ENCODE measurements around the gene CRYGN. TPM values are rescaled to one million over a fixed set of nuclear protein-coding genes. Genes with fewer than 3 reads are reported as not detected.

Gene CRYGN
- total and polyA plus RNA-seq, 12 donors = 0.07 to 0.72 (median 0.22) TPM; not detected in 8

GRCh38 chr7:151444632-151445031 is 4.7 kb upstream of the CRYGN start:
- H3K4me3 ChIP-seq = no peak overlapping the region
- no peaks in the 10 kb centered on the region for H3K9me3 ChIP-seq
- ATAC-seq (no peak), DNase-seq (no peak)
- TF ChIP-seq, protein P1, sequence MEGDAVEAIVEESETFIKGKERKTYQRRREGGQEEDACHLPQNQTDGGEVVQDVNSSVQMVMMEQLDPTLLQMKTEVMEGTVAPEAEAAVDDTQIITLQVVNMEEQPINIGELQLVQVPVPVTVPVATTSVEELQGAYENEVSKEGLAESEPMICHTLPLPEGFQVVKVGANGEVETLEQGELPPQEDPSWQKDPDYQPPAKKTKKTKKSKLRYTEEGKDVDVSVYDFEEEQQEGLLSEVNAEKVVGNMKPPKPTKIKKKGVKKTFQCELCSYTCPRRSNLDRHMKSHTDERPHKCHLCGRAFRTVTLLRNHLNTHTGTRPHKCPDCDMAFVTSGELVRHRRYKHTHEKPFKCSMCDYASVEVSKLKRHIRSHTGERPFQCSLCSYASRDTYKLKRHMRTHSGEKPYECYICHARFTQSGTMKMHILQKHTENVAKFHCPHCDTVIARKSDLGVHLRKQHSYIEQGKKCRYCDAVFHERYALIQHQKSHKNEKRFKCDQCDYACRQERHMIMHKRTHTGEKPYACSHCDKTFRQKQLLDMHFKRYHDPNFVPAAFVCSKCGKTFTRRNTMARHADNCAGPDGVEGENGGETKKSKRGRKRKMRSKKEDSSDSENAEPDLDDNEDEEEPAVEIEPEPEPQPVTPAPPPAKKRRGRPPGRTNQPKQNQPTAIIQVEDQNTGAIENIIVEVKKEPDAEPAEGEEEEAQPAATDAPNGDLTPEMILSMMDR (IDR thresholded peaks at IDR 0.05) = no peak
- no peak overlapping the region for H3K27ac ChIP-seq
- 85 to 89% methylated on average over 1 of the region's 1 CpG for WGBS, 2 donors
- peaks cover 0 to 14% (median 8%) of the 10 kb centered on the region in 7 donors for H3K27me3 ChIP-seq
- intact Hi-C loops (cut with DNase I) = loop anchor here in 8 of 10 donors (5.0 kb wide), 5 partner anchors 67 to 313 kb away; no protein-coding TSS in a partner anchor
- peaks cover 0 to 28% (median 9%) of the 10 kb centered on the region in 9 donors for H3K4me1 ChIP-seq
- H3K36me3 ChIP-seq = no peaks in the 10 kb centered on the region

DNA sequence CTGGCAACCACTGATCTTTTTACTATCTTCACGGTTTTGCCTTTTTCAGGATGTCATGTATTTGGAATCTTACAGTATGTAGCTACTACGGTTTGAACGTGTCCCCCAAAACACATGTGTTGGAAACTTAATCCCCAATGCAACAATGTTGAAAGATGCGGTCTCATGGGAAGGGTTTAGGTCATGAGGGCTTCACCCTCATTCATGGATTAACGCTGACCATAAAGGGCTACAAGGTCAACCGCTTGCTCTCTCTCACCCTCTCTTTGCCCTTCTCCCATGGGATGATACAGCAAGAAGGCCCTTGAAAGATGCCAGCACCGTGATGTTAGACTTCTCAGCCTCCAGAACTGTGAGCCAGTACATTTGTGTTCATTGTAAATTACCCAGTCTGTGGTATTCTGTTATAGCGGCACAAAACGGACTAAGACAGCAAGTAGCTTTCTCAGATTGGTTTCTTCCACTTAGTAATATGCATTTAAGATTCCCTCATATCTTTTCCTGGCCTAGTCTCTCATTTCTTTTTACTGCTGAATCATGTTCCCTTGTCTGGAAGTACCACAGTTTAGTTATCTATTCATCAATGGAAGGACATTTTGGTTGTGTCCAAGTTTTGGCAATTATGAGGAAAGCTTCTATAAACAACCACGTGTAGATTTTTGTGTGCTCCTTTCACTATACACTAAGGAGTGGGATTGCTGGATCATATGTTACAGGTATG is 3.0 kb upstream of the CRYGN start:
- Histone ChIP-seq H3K4me3 (no peak overlapping the region), H3K36me3 (no peaks in the 10 kb centered on the region), H3K4me1 (peaks cover 0 to 20% (median 9%) of the 10 kb centered on the region in 9 donors), H3K27ac (no peak overlapping the region), H3K27me3 (peaks cover 0 to 25% (median 20%) of the 10 kb centered on the region in 7 donors), H3K9me3 (no peaks in the 10 kb centered on the region)
- DNase-seq (no peak), ATAC-seq (no peak)
- TF ChIP-seq, protein P1 (IDR thresholded peaks at IDR 0.05) = no peak
- intact Hi-C loops (cut with DNase I) = loop anchor here in 1 of 10 donors (5.0 kb wide), 1 partner anchor 66 kb away; no protein-coding TSS in a partner anchor
- WGBS, 2 donors = 77 to 78% methylated on average over 10 of the region's 10 CpGs

GRCh38 chr7:151440799-151441445 is 981 bp upstream of the CRYGN start:
- TF ChIP-seq, protein P1 (IDR thresholded peaks at IDR 0.05) = no peak
- intact Hi-C loops (cut with DNase I) = loop anchor here in 1 of 10 donors (5.0 kb wide), 1 partner anchor 64 kb away; no protein-coding TSS in a partner anchor
- peaks cover 0 to 33% (median 23%) of the 10 kb centered on the region in 7 donors for H3K27me3 ChIP-seq
- H3K27ac ChIP-seq = no peak overlapping the region
- ATAC-seq = no peak
- H3K4me3 ChIP-seq = no peak overlapping the region
- H3K9me3 ChIP-seq = no peaks in the 10 kb centered on the region
- no peaks in the 10 kb centered on the region for H3K36me3 ChIP-seq
- 62 to 72% methylated on average over 10 of the region's 10 CpGs for WGBS, 2 donors
- no peak for DNase-seq
- peaks cover 0 to 25% (median 15%) of the 10 kb centered on the region in 9 donors for H3K4me1 ChIP-seq

GRCh38 chr7:151438864-151439601 is 908 bp downstream of the CRYGN start:
- intact Hi-C loops (cut with DNase I) = loop anchor here in 2 of 10 donors (5.0 kb wide), 1 partner anchor 57 kb away; no protein-coding TSS in a partner anchor
- DNase-seq (no peak), ATAC-seq (no peak)
- no peaks in the 10 kb centered on the region for H3K36me3 ChIP-seq
- peaks cover 0 to 25% (median 15%) of the 10 kb centered on the region in 9 donors for H3K4me1 ChIP-seq
- TF ChIP-seq, protein P1 (IDR thresholded peaks at IDR 0.05) = no peak
- no peak overlapping the region for H3K27ac ChIP-seq
- H3K9me3 ChIP-seq = no peaks in the 10 kb centered on the region
- H3K4me3 ChIP-seq = no peak overlapping the region
- peaks cover 0 to 33% (median 23%) of the 10 kb centered on the region in 7 donors for H3K27me3 ChIP-seq
- WGBS, 2 donors = 90 to 97% methylated on average over 17 of the region's 17 CpGs

Measured in heart right ventricle (tissue), 16 donors.